WERI-Rb-1 (cell line): Measurements from ENCODE around the gene PDE1A.

Source experiments
- DNase-seq: peaks from one replicate; pipeline ENCODE4 v3.0.0-alpha.2; 2020
- H3K27ac ChIP-seq: fragments of 250-450 bp; sonication (Bioruptor Pico); 2 replicates; pipeline ENCODE4 v1.5.1; 2020; ENCODE audit warnings: mild to moderate bottlenecking, moderate library complexity
- H3K27me3 ChIP-seq: fragments of 250-450 bp; sonication (Bioruptor Pico); 2 replicates; pipeline ENCODE4 v1.5.1; 2021; ENCODE audit warnings: mild to moderate bottlenecking, low read depth, moderate library complexity; ENCODE audit not compliant: insufficient read depth, severe bottlenecking
- H3K36me3 ChIP-seq: fragments of 250-450 bp; sonication (Bioruptor Pico); 2 replicates; pipeline ENCODE4 v1.5.1; 2020; ENCODE audit warnings: mild to moderate bottlenecking, moderate library complexity
- H3K4me3 ChIP-seq: 2 replicates; pipeline ENCODE4 v1.5.1; 2011; ENCODE audit warnings: low read depth, mild to moderate bottlenecking, control low read depth, low read length
- H3K9me3 ChIP-seq: fragments of 250-450 bp; sonication (Bioruptor Pico); 2 replicates; pipeline ENCODE4 v1.5.1; 2021; ENCODE audit warnings: mild to moderate bottlenecking, moderate library complexity; ENCODE audit not compliant: severe bottlenecking
- CTCF ChIP-seq: IDR thresholded peaks from 2 replicates; pipeline ENCODE4 v1.5.1; 2011; ENCODE audit warnings: low read depth, mild to moderate bottlenecking, control low read depth, inconsistent platforms, low read length

The PDE1A gene

GRCh38 chr2:182191061-182191460 is 235.8 kb downstream of the PDE1A start:
- DNase-seq: no peak
- no peaks in the 10 kb centered on the region for H3K27me3 ChIP-seq
- no peak for TF ChIP-seq CTCF

GRCh38 chr2:182187130-182187529 is 239.7 kb downstream of the PDE1A start:
- H3K27me3 ChIP-seq: no peaks in the 10 kb centered on the region
- no peak for DNase-seq
- H3K27ac ChIP-seq: no peak overlapping the region
- no peaks in the 10 kb centered on the region for H3K36me3 ChIP-seq
- no peak overlapping the region for H3K4me3 ChIP-seq
- TF ChIP-seq CTCF: no peak
- no peaks in the 10 kb centered on the region for H3K9me3 ChIP-seq

More at GRCh38 chr2:182191061-182191460, 235.8 kb downstream of the PDE1A start:
- Histone ChIP-seq H3K27ac (no peak overlapping the region), H3K9me3 (no peaks in the 10 kb centered on the region), H3K4me3 (no peak overlapping the region), H3K36me3 (no peaks in the 10 kb centered on the region)

- Histone ChIP-seq H3K36me3 (no peaks in the 10 kb centered on the region), H3K4me3 (no peak overlapping the region), H3K27me3 (no peaks in the 10 kb centered on the region), H3K27ac (no peak overlapping the region), H3K9me3 (no peaks in the 10 kb centered on the region)
- DNase-seq: no peak
- 0 out of 2 replicates have a peak, but pooled peaks have one; percentile 0 for TF ChIP-seq CTCF
Measured at GRCh38 chr2:182186132-182186735, 240.6 kb downstream of the PDE1A start.

- H3K27ac ChIP-seq: no peak overlapping the region
- no peak overlapping the region for H3K4me3 ChIP-seq
- H3K27me3 ChIP-seq: no peaks in the 10 kb centered on the region
- DNase-seq: no peak
- no peaks in the 10 kb centered on the region for H3K36me3 ChIP-seq
- no peaks in the 10 kb centered on the region for H3K9me3 ChIP-seq
- no peak for TF ChIP-seq CTCF
Measured at GRCh38 chr2:182182436-182182835, 244.4 kb downstream of the PDE1A start.

GRCh38 chr2:182181381-182181780 is 245.5 kb downstream of the PDE1A start:
- H3K27me3 ChIP-seq: no peaks in the 10 kb centered on the region
- TF ChIP-seq CTCF: no peak
- no peak overlapping the region for H3K4me3 ChIP-seq
- H3K36me3 ChIP-seq: no peaks in the 10 kb centered on the region
- no peak overlapping the region for H3K27ac ChIP-seq
- H3K9me3 ChIP-seq: no peaks in the 10 kb centered on the region
- peak; percentile 10 for DNase-seq

- Histone ChIP-seq H3K27me3 (no peaks in the 10 kb centered on the region), H3K4me3 (no peak overlapping the region), H3K9me3 (no peaks in the 10 kb centered on the region), H3K27ac (no peak overlapping the region), H3K36me3 (no peaks in the 10 kb centered on the region)
- DNase-seq: no peak
- TF ChIP-seq CTCF: no peak
Measured at GRCh38 chr2:182179176-182179575, 247.7 kb downstream of the PDE1A start.
